ENCODE measurements around the gene SNAI3. TPM values are rescaled to one million over a fixed set of nuclear protein-coding genes. Genes with fewer than 3 reads are reported as not detected.

Gene SNAI3
- total RNA-seq, 1 experiment from 2014 or later: 1.4 TPM

GRCh38 chr16:88698646-88699045, 12.3 kb upstream of the SNAI3 start:
- Histone ChIP-seq H3K4me3 (ENCODE audit: low read length) (no peak overlapping the region), H3K9me3 (ENCODE audit: low read length) (no peaks in the 10 kb centered on the region), H3K4me1 (ENCODE audit: low read length) (peaks cover 26% of the 10 kb centered on the region), H4K20me1 (ENCODE audit: insufficient read depth, low read depth, low read length) (peaks cover 5% of the 10 kb centered on the region; the same call in 1 of the 2 replicates), H3K79me2 (ENCODE audit: low read length) (0 out of 2 replicates have a peak, but pooled peaks cover 5% of the 10 kb centered on the region), H3K9me2 (replicated peaks; ENCODE audit: insufficient read depth, low read length) (no peaks in the 10 kb centered on the region), H3K27me3 (ENCODE audit: low read length) (no peaks in the 10 kb centered on the region), H3K36me3 (ENCODE audit: insufficient read depth, low read length) (no peaks in the 10 kb centered on the region), H3K27ac (ENCODE audit: low read length) (no peak overlapping the region), H2AFZ (ENCODE audit: low read length) (no peak overlapping the region), H3K4me2 (ENCODE audit: low read depth, low read length, poor library complexity, severe bottlenecking) (no peak overlapping the region), H3K9ac (ENCODE audit: low read length) (no peak overlapping the region)
- DNase-seq: no peak

- H3K9me2 ChIP-seq (replicated peaks; ENCODE audit: insufficient read depth, low read length): no peaks in the 10 kb centered on the region
- H3K27ac ChIP-seq (ENCODE audit: low read length): no peak overlapping the region
- no peaks in the 10 kb centered on the region for H3K9me3 ChIP-seq (ENCODE audit: low read length)
- H3K9ac ChIP-seq (ENCODE audit: low read length): no peak overlapping the region
- no peak overlapping the region for H3K4me3 ChIP-seq (ENCODE audit: low read length)
- H2AFZ ChIP-seq (ENCODE audit: low read length): no peak overlapping the region
- no peak overlapping the region for H3K4me2 ChIP-seq (ENCODE audit: low read depth, low read length, poor library complexity, severe bottlenecking)
- H3K4me1 ChIP-seq (ENCODE audit: low read length): peaks cover 23% of the 10 kb centered on the region
- H3K27me3 ChIP-seq (ENCODE audit: low read length): no peaks in the 10 kb centered on the region
- H3K36me3 ChIP-seq (ENCODE audit: insufficient read depth, low read length): no peaks in the 10 kb centered on the region
- H4K20me1 ChIP-seq (ENCODE audit: insufficient read depth, low read depth, low read length): no peaks in the 10 kb centered on the region
- DNase-seq: no peak
- 0 out of 2 replicates have a peak, but pooled peaks cover 5% of the 10 kb centered on the region for H3K79me2 ChIP-seq (ENCODE audit: low read length)
Observed at GRCh38 chr16:88697831-88698615, 11.7 kb upstream of the SNAI3 start.

- Histone ChIP-seq H3K27ac (ENCODE audit: low read length) (no peak overlapping the region), H3K79me2 (ENCODE audit: low read length) (0 out of 2 replicates have a peak, but pooled peaks cover 5% of the 10 kb centered on the region), H3K36me3 (ENCODE audit: insufficient read depth, low read length) (no peaks in the 10 kb centered on the region), H2AFZ (ENCODE audit: low read length) (no peak overlapping the region), H3K9me2 (replicated peaks; ENCODE audit: insufficient read depth, low read length) (no peaks in the 10 kb centered on the region), H3K4me2 (ENCODE audit: low read depth, low read length, poor library complexity, severe bottlenecking) (no peak overlapping the region), H3K27me3 (ENCODE audit: low read length) (no peaks in the 10 kb centered on the region), H3K4me3 (ENCODE audit: low read length) (no peak overlapping the region), H3K4me1 (ENCODE audit: low read length) (peaks cover 23% of the 10 kb centered on the region), H3K9me3 (ENCODE audit: low read length) (no peaks in the 10 kb centered on the region), H3K9ac (ENCODE audit: low read length) (no peak overlapping the region), H4K20me1 (ENCODE audit: insufficient read depth, low read depth, low read length) (no peaks in the 10 kb centered on the region)
- DNase-seq: no peak
Observed at GRCh38 chr16:88697116-88697830, 11.0 kb upstream of the SNAI3 start.

GRCh38 chr16:88696441-88696840, 10.1 kb upstream of the SNAI3 start:
- DNase-seq: no peak
- no peaks in the 10 kb centered on the region for H4K20me1 ChIP-seq (ENCODE audit: insufficient read depth, low read depth, low read length)
- no peaks in the 10 kb centered on the region for H3K36me3 ChIP-seq (ENCODE audit: insufficient read depth, low read length)

GRCh38 chr16:88695753-88696152, 9.4 kb upstream of the SNAI3 start:
- H3K9me3 ChIP-seq (ENCODE audit: low read length): no peaks in the 10 kb centered on the region
- no peaks in the 10 kb centered on the region for H3K79me2 ChIP-seq (ENCODE audit: low read length)
- H3K4me1 ChIP-seq (ENCODE audit: low read length): peaks cover 8% of the 10 kb centered on the region
- DNase-seq: no peak
- H4K20me1 ChIP-seq (ENCODE audit: insufficient read depth, low read depth, low read length): no peaks in the 10 kb centered on the region
- H3K9ac ChIP-seq (ENCODE audit: low read length): no peak overlapping the region
- no peak overlapping the region for H3K27ac ChIP-seq (ENCODE audit: low read length)
- no peak overlapping the region for H3K4me3 ChIP-seq (ENCODE audit: low read length)
- H3K9me2 ChIP-seq (replicated peaks; ENCODE audit: insufficient read depth, low read length): no peaks in the 10 kb centered on the region
- H3K4me2 ChIP-seq (ENCODE audit: low read depth, low read length, poor library complexity, severe bottlenecking): no peak overlapping the region
- H3K36me3 ChIP-seq (ENCODE audit: insufficient read depth, low read length): no peaks in the 10 kb centered on the region
- H3K27me3 ChIP-seq (ENCODE audit: low read length): no peaks in the 10 kb centered on the region
- no peak overlapping the region for H2AFZ ChIP-seq (ENCODE audit: low read length)

More at GRCh38 chr16:88696441-88696840, 10.1 kb upstream of the SNAI3 start:
- no peaks in the 10 kb centered on the region for H3K9me3 ChIP-seq (ENCODE audit: low read length)
- H3K9me2 ChIP-seq (replicated peaks; ENCODE audit: insufficient read depth, low read length): no peaks in the 10 kb centered on the region
- no peak overlapping the region for H3K9ac ChIP-seq (ENCODE audit: low read length)
- no peaks in the 10 kb centered on the region for H3K27me3 ChIP-seq (ENCODE audit: low read length)
- 0 out of 2 replicates have a peak, but pooled peaks cover 2% of the 10 kb centered on the region for H3K79me2 ChIP-seq (ENCODE audit: low read length)
- peaks cover 15% of the 10 kb centered on the region for H3K4me1 ChIP-seq (ENCODE audit: low read length)
- H3K4me2 ChIP-seq (ENCODE audit: low read depth, low read length, poor library complexity, severe bottlenecking): no peak overlapping the region
- H3K4me3 ChIP-seq (ENCODE audit: low read length): no peak overlapping the region
- H2AFZ ChIP-seq (ENCODE audit: low read length): no peak overlapping the region
- no peak overlapping the region for H3K27ac ChIP-seq (ENCODE audit: low read length)

GRCh38 chr16:88695218-88695617, 8.9 kb upstream of the SNAI3 start:
- no peaks in the 10 kb centered on the region for H3K27me3 ChIP-seq (ENCODE audit: low read length)
- no peak overlapping the region for H3K4me2 ChIP-seq (ENCODE audit: low read depth, low read length, poor library complexity, severe bottlenecking)
- H3K27ac ChIP-seq (ENCODE audit: low read length): no peak overlapping the region
- H3K9ac ChIP-seq (ENCODE audit: low read length): no peak overlapping the region
- H3K4me3 ChIP-seq (ENCODE audit: low read length): no peak overlapping the region
- H4K20me1 ChIP-seq (ENCODE audit: insufficient read depth, low read depth, low read length): no peaks in the 10 kb centered on the region
- H3K9me3 ChIP-seq (ENCODE audit: low read length): no peaks in the 10 kb centered on the region
- H2AFZ ChIP-seq (ENCODE audit: low read length): no peak overlapping the region
- no peaks in the 10 kb centered on the region for H3K36me3 ChIP-seq (ENCODE audit: insufficient read depth, low read length)
- DNase-seq: no peak
- no peaks in the 10 kb centered on the region for H3K9me2 ChIP-seq (replicated peaks; ENCODE audit: insufficient read depth, low read length)
- H3K4me1 ChIP-seq (ENCODE audit: low read length): peaks cover 3% of the 10 kb centered on the region
- H3K79me2 ChIP-seq (ENCODE audit: low read length): no peaks in the 10 kb centered on the region

GRCh38 chr16:88694221-88695087, 8.1 kb upstream of the SNAI3 start:
- Histone ChIP-seq H3K79me2 (ENCODE audit: low read length) (no peaks in the 10 kb centered on the region), H3K9me2 (replicated peaks; ENCODE audit: insufficient read depth, low read length) (no peaks in the 10 kb centered on the region), H3K9ac (ENCODE audit: low read length) (no peak overlapping the region), H4K20me1 (ENCODE audit: insufficient read depth, low read depth, low read length) (no peaks in the 10 kb centered on the region), H3K27ac (ENCODE audit: low read length) (no peak overlapping the region), H3K4me3 (ENCODE audit: low read length) (no peak overlapping the region), H3K36me3 (ENCODE audit: insufficient read depth, low read length) (no peaks in the 10 kb centered on the region), H3K9me3 (ENCODE audit: low read length) (no peaks in the 10 kb centered on the region), H3K4me1 (ENCODE audit: low read length) (no peaks in the 10 kb centered on the region), H3K27me3 (ENCODE audit: low read length) (no peaks in the 10 kb centered on the region), H2AFZ (ENCODE audit: low read length) (no peak overlapping the region), H3K4me2 (ENCODE audit: low read depth, low read length, poor library complexity, severe bottlenecking) (no peak overlapping the region)
- DNase-seq: no peak

All from Karpas-422 (cell line).